Bronchial epithelial cell (primary cell): ENCODE data around the gene RDH13. TPM values are rescaled to one million over a fixed set of nuclear protein-coding genes. Genes with fewer than 3 reads are reported as not detected.
"Not testable (repeated sequence)": the region's sequence is repeated elsewhere in the genome, so short reads cannot be mapped to it uniquely, and the experiment has no call there.

Source experiments
- DNase-seq: peaks from one replicate; pipeline ENCODE4 v3.0.0-alpha.2; 2010; ENCODE audit warnings: low read depth
- FAIRE-seq: peaks from 2 replicates; lab custom pipeline; 2011; peaks lifted over from hg19 to GRCh38; lab: Jason Lieb, UNC
- H3K27me3 ChIP-seq: 2 replicates; pipeline ENCODE4 v1.5.1; 2011; ENCODE audit warnings: low read length; ENCODE audit not compliant: control insufficient read depth, insufficient read depth
- H3K36me3 ChIP-seq: 2 replicates; pipeline ENCODE4 v1.5.1; 2011; ENCODE audit warnings: low read length; ENCODE audit not compliant: control insufficient read depth, insufficient read depth
- H3K4me3 ChIP-seq: 2 replicates; pipeline ENCODE4 v1.5.1; 2011; ENCODE audit warnings: mild to moderate bottlenecking, low read depth, low read length, control low read depth
- CTCF ChIP-seq: IDR thresholded peaks from 2 replicates; pipeline ENCODE4 v1.5.1; 2011; ENCODE audit warnings: mild to moderate bottlenecking, moderate library complexity, low read length, control low read depth, inconsistent platforms; ENCODE audit not compliant: insufficient read depth, severe bottlenecking
- total RNA-seq: library from RNA; depleted of rRNA; stranded (reverse); fragments of >200 nt; gene quantifications from 2 replicates; pipeline ENCODE4 v1.2.1, GENCODE V29; 2014

RDH13 gene
- total RNA-seq, 1 donor from 2014 or later, result 23.7 TPM

DNA sequence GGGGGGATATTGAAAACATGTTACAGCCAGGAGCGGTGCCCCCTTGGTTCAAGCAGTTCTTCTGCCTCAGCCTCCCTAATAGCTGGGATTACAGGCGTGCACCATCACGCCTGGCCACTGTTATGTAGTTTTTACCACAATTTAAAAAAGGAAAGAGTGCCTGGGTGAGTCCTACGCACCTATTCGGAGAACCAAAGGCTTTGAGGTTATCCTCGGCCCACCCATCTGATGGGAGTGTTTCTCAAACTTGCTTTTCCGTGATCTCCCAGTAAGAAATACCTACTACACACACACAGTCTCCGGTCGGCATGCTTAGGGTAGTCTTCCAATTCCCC, 20.6 kb downstream of the RDH13 start:
- DNase-seq (no peak), FAIRE-seq (peak; percentile 23)
- no peaks in the 10 kb centered on the region for H3K27me3 ChIP-seq
- no peak overlapping the region for H3K4me3 ChIP-seq
- no peak for TF ChIP-seq CTCF
- H3K36me3 ChIP-seq, result peaks cover 15% of the 10 kb centered on the region

DNA sequence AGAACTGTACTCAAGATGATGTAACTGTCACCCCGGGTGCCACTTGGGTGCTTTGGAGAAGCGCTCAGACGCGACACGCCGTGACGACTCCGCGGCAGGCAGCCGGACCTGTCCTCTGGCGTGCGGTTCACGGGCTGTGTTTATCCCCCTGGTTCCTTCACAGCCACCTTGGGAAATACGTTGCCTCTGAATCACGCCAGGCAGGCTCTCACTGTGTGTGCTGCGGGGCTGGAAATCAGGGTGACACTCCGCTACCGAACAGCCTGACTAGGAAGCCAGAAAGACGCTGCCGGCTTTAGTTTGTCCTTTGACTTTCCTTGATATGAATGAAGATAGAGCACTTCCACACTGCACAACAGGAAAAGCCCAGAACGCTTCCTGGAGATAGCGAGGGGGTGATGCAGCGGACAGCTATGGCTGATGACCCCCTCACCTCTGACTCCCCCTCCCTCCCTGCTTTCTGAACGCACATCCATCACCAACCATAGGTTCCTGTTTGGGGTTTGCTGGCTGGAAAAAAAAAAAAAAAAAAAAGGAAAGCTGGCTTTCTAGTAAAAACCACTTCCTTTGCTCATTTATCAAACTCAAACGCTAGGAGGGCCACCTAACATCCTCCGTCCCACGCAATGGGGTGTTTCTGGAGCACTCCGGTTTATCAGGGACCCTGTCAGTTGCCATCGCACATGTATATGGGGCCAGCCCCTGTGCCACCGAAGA, 21.2 kb downstream of the RDH13 start:
- Histone ChIP-seq H3K4me3 (no peak overlapping the region), H3K27me3 (no peaks in the 10 kb centered on the region), H3K36me3 (peaks cover 11% of the 10 kb centered on the region)
- no peak for TF ChIP-seq CTCF
- no peak for FAIRE-seq
- no peak for DNase-seq

GRCh38 chr19:55041244-55041626, 21.7 kb downstream of the RDH13 start:
- peaks cover 9% of the 10 kb centered on the region for H3K36me3 ChIP-seq
- DNase-seq (no peak), FAIRE-seq (no peak)
- TF ChIP-seq CTCF, result no peak
- H3K4me3 ChIP-seq, result no peak overlapping the region
- no peaks in the 10 kb centered on the region for H3K27me3 ChIP-seq

DNA sequence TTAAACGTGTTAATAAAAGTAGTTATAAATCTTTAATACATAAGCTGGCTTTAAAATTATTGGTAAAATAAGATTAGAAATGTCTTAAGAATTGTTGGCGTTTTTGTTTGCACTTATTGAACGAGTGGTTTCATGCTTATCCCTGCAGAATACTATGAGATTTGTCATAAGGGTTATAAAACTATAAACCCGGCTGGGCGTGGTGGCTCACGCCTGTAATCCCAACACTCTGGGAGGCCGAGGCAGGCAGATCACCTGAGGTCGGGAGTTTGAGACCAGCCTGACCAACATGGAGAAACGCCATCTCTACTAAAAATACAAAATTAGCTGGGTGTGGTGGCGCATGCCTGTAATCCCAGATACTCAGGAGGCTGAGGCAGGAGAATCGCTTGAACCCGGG, 22.3 kb downstream of the RDH13 start:
- FAIRE-seq, H3K27me3 ChIP-seq, H3K4me3 ChIP-seq, H3K36me3 ChIP-seq, DNase-seq: not testable (repeated sequence)

DNA sequence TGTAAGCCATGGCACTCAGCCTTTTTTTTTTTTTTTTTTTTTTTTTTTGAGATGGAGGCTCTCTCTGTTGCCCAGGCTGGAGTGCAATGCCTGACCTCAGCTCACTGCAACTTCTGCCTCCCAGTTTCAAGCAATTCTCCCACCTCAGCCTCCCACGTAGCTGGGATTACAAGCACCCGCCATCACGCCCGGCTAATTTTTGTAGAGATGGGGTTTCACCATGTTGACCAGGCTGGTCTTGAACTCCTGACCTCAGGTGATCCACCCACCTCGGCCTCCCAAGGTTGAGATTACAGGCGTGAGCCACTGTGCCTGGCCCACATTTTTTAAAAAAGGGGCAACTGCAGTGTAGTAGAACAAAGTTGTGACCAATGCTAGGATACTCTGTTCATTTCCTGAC, 25.3 kb downstream of the RDH13 start:
- H3K27me3 ChIP-seq, DNase-seq, H3K4me3 ChIP-seq, H3K36me3 ChIP-seq, FAIRE-seq: not testable (repeated sequence)

GRCh38 chr19:55036058-55036457, 26.9 kb downstream of the RDH13 start:
- Histone ChIP-seq H3K4me3 (no peak overlapping the region), H3K36me3 (no peaks in the 10 kb centered on the region), H3K27me3 (no peaks in the 10 kb centered on the region)
- no peak for TF ChIP-seq CTCF
- DNase-seq (no peak), FAIRE-seq (no peak)

- FAIRE-seq (no peak), DNase-seq (no peak)
- TF ChIP-seq CTCF, result no peak
Measured at GRCh38 chr19:55034751-55035150, 28.2 kb downstream of the RDH13 start.

GRCh38 chr19:55032976-55033643, 29.8 kb downstream of the RDH13 start:
- FAIRE-seq, result not testable (repeated sequence)

More at GRCh38 chr19:55034751-55035150, 28.2 kb downstream of the RDH13 start:
- no peaks in the 10 kb centered on the region for H3K36me3 ChIP-seq
- H3K4me3 ChIP-seq, result no peak overlapping the region
- no peaks in the 10 kb centered on the region for H3K27me3 ChIP-seq

More at GRCh38 chr19:55032976-55033643, 29.8 kb downstream of the RDH13 start:
- not testable (repeated sequence) for H3K36me3 ChIP-seq, H3K4me3 ChIP-seq, H3K27me3 ChIP-seq, DNase-seq
